Measurements from ENCODE around the gene PCCA.

Gene PCCA

GRCh38 chr13:100532090-100532766 lies 443.3 kb downstream of the PCCA start:
- TF ChIP-seq CTCF (conservative IDR thresholded peaks at IDR 0.05; ENCODE audit: low read depth, low read length), result no peak
- no peak for DNase-seq (ENCODE audit: low read depth)
- no peak overlapping the region for H3K4me3 ChIP-seq (ENCODE audit: low read depth, low read length)

GRCh38 chr13:100532836-100533435 lies 444.0 kb downstream of the PCCA start:
- DNase-seq (ENCODE audit: low read depth), result no peak
- TF ChIP-seq CTCF (conservative IDR thresholded peaks at IDR 0.05; ENCODE audit: low read depth, low read length), result no peak
- no peak overlapping the region for H3K4me3 ChIP-seq (ENCODE audit: low read depth, low read length)

- DNase-seq (ENCODE audit: low read depth), result no peak
- TF ChIP-seq CTCF (conservative IDR thresholded peaks at IDR 0.05; ENCODE audit: low read depth, low read length), result no peak
- H3K4me3 ChIP-seq (ENCODE audit: low read depth, low read length), result no peak overlapping the region
Observed at GRCh38 chr13:100533588-100534041, 444.7 kb downstream of the PCCA start.

GRCh38 chr13:100534147-100534843 lies 445.4 kb downstream of the PCCA start:
- DNase-seq (ENCODE audit: low read depth), result no peak
- no peak overlapping the region for H3K4me3 ChIP-seq (ENCODE audit: low read depth, low read length)
- TF ChIP-seq CTCF (conservative IDR thresholded peaks at IDR 0.05; ENCODE audit: low read depth, low read length), result no peak

GRCh38 chr13:100534911-100535310 lies 446.0 kb downstream of the PCCA start:
- no peak for TF ChIP-seq CTCF (conservative IDR thresholded peaks at IDR 0.05; ENCODE audit: low read depth, low read length)
- H3K4me3 ChIP-seq (ENCODE audit: low read depth, low read length), result no peak overlapping the region
- no peak for DNase-seq (ENCODE audit: low read depth)

GRCh38 chr13:100535426-100536135 lies 446.7 kb downstream of the PCCA start:
- no peak for TF ChIP-seq CTCF (conservative IDR thresholded peaks at IDR 0.05; ENCODE audit: low read depth, low read length)
- DNase-seq (ENCODE audit: low read depth), result peak; percentile 79
- no peak overlapping the region for H3K4me3 ChIP-seq (ENCODE audit: low read depth, low read length)
